Neuronal stem cell (in vitro differentiated cells): ENCODE measurements around the gene TMA7.

Experiments used
- DNase-seq: peaks from one replicate; pipeline ENCODE4 v3.0.0-alpha.2; 2013; ENCODE audit warnings: low spot score
- H2AFZ ChIP-seq: one replicate; pipeline ENCODE4 v1.6.1; 2013; ENCODE audit warnings: mild to moderate bottlenecking, low read length, inconsistent platforms
- H2AK5ac ChIP-seq: 2 replicates; pipeline ENCODE4 v1.6.1; 2013; ENCODE audit warnings: low read depth, mild to moderate bottlenecking, inconsistent platforms, low read length, moderate library complexity, mixed read lengths
- H2BK120ac ChIP-seq: 2 replicates; pipeline ENCODE4 v1.6.1; 2013; ENCODE audit warnings: low read depth, mild to moderate bottlenecking, inconsistent platforms, low read length, moderate library complexity, mixed read lengths
- H2BK12ac ChIP-seq: one replicate; pipeline ENCODE4 v1.6.1; 2013; ENCODE audit warnings: low read length, inconsistent platforms
- H2BK15ac ChIP-seq: 2 replicates; pipeline ENCODE4 v1.6.1; 2013; ENCODE audit warnings: mild to moderate bottlenecking, low read length, inconsistent platforms, mixed read lengths
- H2BK5ac ChIP-seq: one replicate; pipeline ENCODE4 v1.6.1; 2013; ENCODE audit warnings: inconsistent platforms, mild to moderate bottlenecking, low read length, moderate library complexity
- H3K14ac ChIP-seq: one replicate; pipeline ENCODE4 v1.6.1; 2013; ENCODE audit warnings: low read length, inconsistent platforms
- H3K18ac ChIP-seq: 2 replicates; pipeline ENCODE4 v1.6.1; 2013; ENCODE audit warnings: low read length, inconsistent platforms
- H3K23ac ChIP-seq: 2 replicates; pipeline ENCODE4 v1.6.1; 2013; ENCODE audit warnings: low read depth, mild to moderate bottlenecking, mixed read lengths, low read length, inconsistent platforms; ENCODE audit not compliant: poor library complexity
- H3K27ac ChIP-seq: replicated peaks from 3 replicates; pipeline ENCODE4 v1.5.1; 2013; ENCODE audit warnings: low read length, inconsistent platforms
- H3K27me3 ChIP-seq, 3 experiments: 2 replicates each; pipeline ENCODE4 v1.6.1; 2013; ENCODE audit warnings: low read length in 3 of 3, mild to moderate bottlenecking in 2 of 3, inconsistent platforms in 1 of 3, low read depth in 1 of 3, mixed read lengths in 1 of 3, moderate library complexity in 1 of 3; ENCODE audit not compliant: control insufficient read depth in 3 of 3, insufficient read depth in 3 of 3
- H3K36me3 ChIP-seq, 2 donors: replicated peaks in 1 of 2; 2 replicates each; pipeline ENCODE4 v1.6.1; 2013; ENCODE audit warnings: low read length in 2 of 2; ENCODE audit not compliant: control insufficient read depth in 2 of 2, insufficient read depth in 2 of 2
- H3K4ac ChIP-seq: 2 replicates; pipeline ENCODE4 v1.6.1; 2013; ENCODE audit warnings: inconsistent platforms, mild to moderate bottlenecking, low read length, moderate library complexity
- H3K4me1 ChIP-seq, 2 donors: 1 replicate in 1 of 2; 2 replicates in 1 of 2; pipeline ENCODE4 v1.6.1; 2013; ENCODE audit warnings: low read length in 2 of 2, low read depth in 1 of 2; ENCODE audit not compliant: control insufficient read depth in 2 of 2, insufficient read depth in 1 of 2
- H3K4me2 ChIP-seq: one replicate; pipeline ENCODE4 v1.6.1; 2013; ENCODE audit warnings: mild to moderate bottlenecking, low read length, inconsistent platforms; ENCODE audit not compliant: insufficient read depth, poor library complexity, severe bottlenecking
- H3K4me3 ChIP-seq, 2 donors: 2 replicates each; pipeline ENCODE4 v1.5.1; 2013; ENCODE audit warnings: low read length in 2 of 2, mild to moderate bottlenecking in 2 of 2, inconsistent platforms in 1 of 2, moderate library complexity in 1 of 2
- H3K79me1 ChIP-seq: one replicate; pipeline ENCODE4 v1.6.1; 2013; ENCODE audit warnings: low read depth, mild to moderate bottlenecking, inconsistent platforms, low read length, moderate library complexity
- H3K9ac ChIP-seq: one replicate; pipeline ENCODE4 v1.6.1; 2013; ENCODE audit warnings: mild to moderate bottlenecking, low read depth, low read length, inconsistent platforms; ENCODE audit not compliant: poor library complexity
- H3K9me3 ChIP-seq, 2 donors: replicated peaks in 1 of 2; 2 replicates each; pipeline versions ENCODE3 to v1.6.1; 2013; ENCODE audit warnings: low read length in 2 of 2, mild to moderate bottlenecking in 2 of 2, inconsistent platforms in 1 of 2, low read depth in 1 of 2, mixed read lengths in 1 of 2, moderate library complexity in 1 of 2; ENCODE audit not compliant: control insufficient read depth in 2 of 2, insufficient read depth in 1 of 2
- H4K8ac ChIP-seq: one replicate; pipeline ENCODE4 v1.6.1; 2013; ENCODE audit warnings: low read depth, mild to moderate bottlenecking, inconsistent platforms, low read length, moderate library complexity
- H4K91ac ChIP-seq: one replicate; pipeline ENCODE4 v1.6.1; 2013; ENCODE audit warnings: low read length, low read depth, mild to moderate bottlenecking, inconsistent platforms; ENCODE audit not compliant: poor library complexity
- WGBS, 2 donors: extraction: QIAGEN DNeasy Blood & Tissue Kit; methylation state at CpG; one replicate each; pipeline ENCODE4 v1.1.7; 2013; ENCODE audit warnings: missing lambda C conversion rate in 2 of 2, mixed read lengths in 1 of 2; ENCODE audit not compliant: insufficient read length in 2 of 2, insufficient replicate concordance in 1 of 2; ENCODE audit errors: extremely low coverage in 2 of 2; 5-methylcytosine and 5-hydroxymethylcytosine counted together

Gene TMA7

GRCh38 chr3:48467473-48468267, 27.6 kb downstream of the TMA7 start:
- H3K9me3 ChIP-seq = no peaks in the 10 kb centered on the region
- peak overlapping the region; percentile 49 for H2BK120ac ChIP-seq
- no CpG with 5 or more reads among the region's 7 CpGs for WGBS, 2 donors
- no peak overlapping the region for H2BK15ac ChIP-seq
- no peak overlapping the region for H3K14ac ChIP-seq
- H3K79me1 ChIP-seq = peaks cover 12% of the 10 kb centered on the region
- DNase-seq = no peak
- H3K4ac ChIP-seq = no peak overlapping the region
- no peak overlapping the region for H2BK5ac ChIP-seq
- no peaks in the 10 kb centered on the region for H3K27me3 ChIP-seq
- peaks cover 31 to 50% of the 10 kb centered on the region in 2 donors for H3K36me3 ChIP-seq
- H2AFZ ChIP-seq = no peak overlapping the region
- H4K91ac ChIP-seq = no peak overlapping the region
- no peak overlapping the region for H2BK12ac ChIP-seq
- H3K4me3 ChIP-seq = no peak overlapping the region
- H4K8ac ChIP-seq = no peak overlapping the region
- H3K4me2 ChIP-seq = no peak overlapping the region
- H3K27ac ChIP-seq = no peak overlapping the region
- no peak overlapping the region for H3K9ac ChIP-seq
- H3K18ac ChIP-seq = no peak overlapping the region
- H3K4me1 ChIP-seq = peaks cover 21 to 22% of the 10 kb centered on the region in 2 donors
- no peak overlapping the region for H2AK5ac ChIP-seq
- H3K23ac ChIP-seq = peak overlapping the region; percentile 92

GRCh38 chr3:48468329-48468731, 28.3 kb downstream of the TMA7 start:
- no peak overlapping the region for H3K18ac ChIP-seq
- H2BK120ac ChIP-seq = no peak overlapping the region
- no peak overlapping the region for H3K14ac ChIP-seq
- peaks cover 31 to 44% of the 10 kb centered on the region in 2 donors for H3K36me3 ChIP-seq
- no peak overlapping the region for H3K4me3 ChIP-seq
- no peaks in the 10 kb centered on the region for H3K9me3 ChIP-seq
- no peak overlapping the region for H3K9ac ChIP-seq
- no peak overlapping the region for H2AK5ac ChIP-seq
- H3K79me1 ChIP-seq = peaks cover 12% of the 10 kb centered on the region
- H2BK5ac ChIP-seq = no peak overlapping the region
- no peak for DNase-seq
- peaks cover 22 to 24% of the 10 kb centered on the region in 2 donors for H3K4me1 ChIP-seq
- H3K4ac ChIP-seq = no peak overlapping the region
- no CpG with 5 or more reads among the region's 8 CpGs for WGBS, 2 donors
- H3K27me3 ChIP-seq = no peaks in the 10 kb centered on the region
- no peak overlapping the region for H2AFZ ChIP-seq
- no peak overlapping the region for H3K4me2 ChIP-seq
- no peak overlapping the region for H2BK12ac ChIP-seq
- no peak overlapping the region for H4K8ac ChIP-seq
- no peak overlapping the region for H3K27ac ChIP-seq
- no peak overlapping the region for H2BK15ac ChIP-seq
- H4K91ac ChIP-seq = no peak overlapping the region
- no peak overlapping the region for H3K23ac ChIP-seq

GRCh38 chr3:48469046-48469915, 29.2 kb downstream of the TMA7 start:
- Histone ChIP-seq H4K91ac (no peak overlapping the region), H2AFZ (no peak overlapping the region), H3K23ac (peak overlapping the region; percentile 29), H3K79me1 (peaks cover 12% of the 10 kb centered on the region), H3K27me3 (no peaks in the 10 kb centered on the region), H3K4me3 (no peak overlapping the region), H4K8ac (peak overlapping the region; percentile 72), H3K9ac (no peak overlapping the region), H3K4ac (no peak overlapping the region), H3K18ac (peak overlapping the region; percentile 21), H3K9me3 (no peaks in the 10 kb centered on the region), H2AK5ac (no peak overlapping the region), H3K4me2 (no peak overlapping the region), H2BK12ac (no peak overlapping the region), H3K27ac (no peak overlapping the region), H3K4me1 (peaks cover 25% of the 10 kb centered on the region in 2 donors), H2BK5ac (no peak overlapping the region), H3K14ac (no peak overlapping the region), H2BK15ac (no peak overlapping the region), H2BK120ac (no peak overlapping the region), H3K36me3 (peaks cover 31 to 39% of the 10 kb centered on the region in 2 donors)
- no CpG with 5 or more reads among the region's 29 CpGs for WGBS, 2 donors
- no peak for DNase-seq

- no peak for DNase-seq
- no peak overlapping the region for H3K23ac ChIP-seq
- H3K4ac ChIP-seq = no peak overlapping the region
- peaks cover 24 to 39% of the 10 kb centered on the region in 2 donors for H3K36me3 ChIP-seq
- H2BK12ac ChIP-seq = no peak overlapping the region
- no peak overlapping the region for H2BK15ac ChIP-seq
- no peaks in the 10 kb centered on the region for H3K27me3 ChIP-seq
- no peak overlapping the region for H3K4me2 ChIP-seq
- H3K79me1 ChIP-seq = peaks cover 12% of the 10 kb centered on the region
- H3K27ac ChIP-seq = no peak overlapping the region
- no peak overlapping the region for H2AFZ ChIP-seq
- no peaks in the 10 kb centered on the region for H3K9me3 ChIP-seq
- H3K4me1 ChIP-seq = peaks cover 24 to 28% of the 10 kb centered on the region in 2 donors
- peak overlapping the region; percentile 84 for H2AK5ac ChIP-seq
- H2BK5ac ChIP-seq = no peak overlapping the region
- H4K91ac ChIP-seq = no peak overlapping the region
- no peak overlapping the region for H3K4me3 ChIP-seq
- WGBS, 2 donors = no CpG with 5 or more reads among the region's 1 CpG
- no peak overlapping the region for H3K14ac ChIP-seq
- peak overlapping the region; percentile 9 for H3K9ac ChIP-seq
- no peak overlapping the region for H4K8ac ChIP-seq
- peak overlapping the region; percentile 28 for H3K18ac ChIP-seq
- no peak overlapping the region for H2BK120ac ChIP-seq
Measured at GRCh38 chr3:48470286-48470685, 30.2 kb downstream of the TMA7 start.
